Measurements from ENCODE around the gene EFEMP2. TPM values are rescaled to one million over a fixed set of nuclear protein-coding genes. Genes with fewer than 3 reads are reported as not detected.
"Not testable (repeated sequence)": the region's sequence is repeated elsewhere in the genome, so short reads cannot be mapped to it uniquely, and the experiment has no call there.

The EFEMP2 gene
- polyA plus RNA-seq, 1 donor, result 87.9 TPM

- DNase-seq, result peak; percentile 55
Observed at GRCh38 chr11:65900125-65900898, 27.7 kb upstream of the EFEMP2 start, which contains the start of gene FOSL1. Gene FOSL1, minus strand, starts transcription at chr11:65900388. Its CDS starts 49 bp downstream, at chr11:65900339.

- no peak for DNase-seq
Observed at GRCh38 chr11:65899356-65900124, 26.9 kb upstream of the EFEMP2 start.

- DNase-seq, result no peak
Observed at GRCh38 chr11:65898656-65899355, 26.2 kb upstream of the EFEMP2 start.

GRCh38 chr11:65897020-65897471, 24.4 kb upstream of the EFEMP2 start:
- no peak for DNase-seq

- no peak for DNase-seq
Observed at GRCh38 chr11:65896034-65896999, 23.7 kb upstream of the EFEMP2 start.

- no peak for DNase-seq
Observed at GRCh38 chr11:65895482-65895981, 22.9 kb upstream of the EFEMP2 start.

- no peak for DNase-seq
Observed at GRCh38 chr11:65894034-65894591, 21.5 kb upstream of the EFEMP2 start.

- no peak for DNase-seq
Observed at GRCh38 chr11:65892661-65893317, 20.2 kb upstream of the EFEMP2 start.

GRCh38 chr11:65892137-65892540, 19.5 kb upstream of the EFEMP2 start:
- not testable (repeated sequence) for DNase-seq

- DNase-seq, result no peak
Observed at GRCh38 chr11:65891219-65892136, 18.9 kb upstream of the EFEMP2 start.

GRCh38 chr11:65890324-65891218, 18.0 kb upstream of the EFEMP2 start, which contains the start of gene CCDC85B:
Gene CCDC85B, plus strand, starts transcription at chr11:65890673. Its CDS starts 111 bp downstream, at chr11:65890784.
- peak; percentile 98 for DNase-seq

GRCh38 chr11:65888163-65888814, 15.7 kb upstream of the EFEMP2 start, which contains the start of gene FIBP:
Gene FIBP, minus strand, starts transcription at chr11:65888471. Its CDS starts 53 bp downstream, at chr11:65888418.
- peak; percentile 99 for DNase-seq

- DNase-seq, result no peak
Observed at GRCh38 chr11:65887723-65888162, 15.1 kb upstream of the EFEMP2 start.

- DNase-seq, result no peak
Observed at GRCh38 chr11:65886826-65887722, 14.5 kb upstream of the EFEMP2 start.

- no peak for DNase-seq
Observed at GRCh38 chr11:65885808-65886536, 13.4 kb upstream of the EFEMP2 start.

- DNase-seq, result no peak
Observed at GRCh38 chr11:65885231-65885630, 12.6 kb upstream of the EFEMP2 start.
